GM18861 (cell line): Measurements from ENCODE around the gene CAMTA1.

Experiments
- ATAC-seq: cut with Tn5 transposase; IDR thresholded peaks from one replicate; pipeline ENCODE4 v1.9.1; 2021; ENCODE audit not compliant: unreplicated experiment

The CAMTA1 gene

DNA sequence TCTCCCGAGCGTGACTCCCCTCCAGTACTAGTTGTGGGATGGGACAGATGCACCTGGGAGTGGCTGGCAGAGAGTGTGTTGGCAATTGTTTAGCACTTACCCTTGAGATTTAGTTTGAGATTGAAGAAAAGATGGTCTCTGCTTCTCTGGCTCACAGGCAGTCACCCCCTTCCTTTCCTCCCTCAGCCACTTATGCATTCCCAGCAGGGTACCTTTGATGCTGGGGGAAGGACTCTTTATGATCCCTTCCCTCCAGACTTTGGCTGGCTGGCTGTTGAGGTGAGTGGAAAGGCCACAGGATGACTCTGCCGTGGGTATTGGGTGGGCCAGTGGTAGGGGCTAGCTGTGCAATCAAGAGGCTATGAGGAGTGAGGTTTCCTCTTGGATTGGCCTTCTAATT, 236.8 kb downstream of the CAMTA1 start:
- ATAC-seq: no peak

DNA sequence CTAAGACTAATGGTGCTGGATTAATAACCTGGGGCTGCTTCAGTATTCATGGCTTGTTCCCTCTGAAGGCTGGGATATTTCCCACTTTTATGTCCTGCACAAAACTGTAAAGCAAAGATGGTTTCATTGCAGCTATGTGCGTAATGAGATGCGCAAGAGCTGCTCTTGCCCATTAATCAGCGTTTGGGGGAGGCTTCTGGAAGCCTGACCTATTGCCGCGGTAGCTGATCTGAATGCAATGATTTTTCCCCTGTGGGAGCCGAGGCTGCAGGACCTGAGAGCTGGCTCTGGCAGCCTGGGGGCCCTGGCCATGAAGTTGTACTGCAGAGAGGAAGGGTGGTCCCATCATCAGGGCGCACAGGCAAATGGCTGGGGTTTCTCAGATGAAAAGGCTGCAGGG, 239.8 kb downstream of the CAMTA1 start:
- ATAC-seq: no peak

DNA sequence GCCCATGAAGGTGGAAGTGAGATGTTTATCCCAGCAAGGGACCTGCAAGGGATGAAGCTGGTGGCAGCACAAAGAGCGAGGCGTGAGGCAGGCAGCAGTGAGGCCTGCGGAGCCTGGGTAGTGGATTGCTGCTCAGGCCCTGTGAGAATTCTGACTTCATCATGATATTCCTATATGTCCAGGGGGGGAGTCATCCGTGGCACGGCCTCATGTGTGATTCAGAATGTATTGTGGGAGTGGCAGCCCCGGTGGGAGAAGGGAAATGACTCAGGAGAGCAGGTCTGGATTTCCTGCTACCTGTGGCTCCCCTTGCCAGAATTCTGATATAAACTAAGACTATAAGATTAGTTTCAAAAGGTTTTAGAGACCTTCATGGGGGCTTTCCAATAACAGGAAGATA, 240.9 kb downstream of the CAMTA1 start:
- ATAC-seq: no peak

DNA sequence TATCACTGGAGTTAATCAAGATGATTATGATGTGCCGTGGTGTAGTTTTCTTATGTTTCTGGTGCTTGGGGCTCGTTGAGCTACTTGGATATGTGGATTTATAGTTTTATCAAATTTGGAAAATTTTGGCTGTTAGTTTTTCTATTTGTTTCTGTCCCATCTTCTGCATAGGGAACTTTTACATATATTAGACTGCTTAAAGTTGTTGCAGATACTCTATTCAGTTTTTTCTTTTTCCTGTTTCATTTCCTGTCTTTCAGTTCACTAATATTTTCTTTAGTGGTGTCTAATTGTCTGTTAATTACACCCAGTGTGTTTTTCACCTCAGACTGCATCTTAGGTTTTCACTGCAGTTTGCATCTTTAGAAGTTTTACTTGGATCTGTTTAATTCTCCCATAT, 247.7 kb downstream of the CAMTA1 start:
- no peak for ATAC-seq

DNA sequence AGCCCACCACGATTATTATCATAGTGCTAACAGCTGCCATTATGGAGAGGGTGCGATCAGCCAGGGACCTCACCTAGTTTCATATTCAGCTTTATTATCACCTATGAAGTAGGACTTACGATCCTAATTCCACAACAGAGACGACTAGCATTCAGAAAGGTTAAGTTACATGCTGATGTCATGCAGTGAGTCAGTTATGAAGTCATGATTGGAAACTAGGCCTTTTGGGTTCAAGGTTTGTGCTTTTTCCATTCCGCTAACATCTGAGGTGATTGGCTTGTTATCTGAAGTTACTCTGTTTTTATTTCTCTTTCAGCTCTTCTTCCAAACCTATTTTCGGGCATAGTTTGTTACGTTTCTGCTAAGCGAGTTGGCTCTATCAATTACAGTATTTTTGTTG, 251.1 kb downstream of the CAMTA1 start:
- ATAC-seq: no peak

DNA sequence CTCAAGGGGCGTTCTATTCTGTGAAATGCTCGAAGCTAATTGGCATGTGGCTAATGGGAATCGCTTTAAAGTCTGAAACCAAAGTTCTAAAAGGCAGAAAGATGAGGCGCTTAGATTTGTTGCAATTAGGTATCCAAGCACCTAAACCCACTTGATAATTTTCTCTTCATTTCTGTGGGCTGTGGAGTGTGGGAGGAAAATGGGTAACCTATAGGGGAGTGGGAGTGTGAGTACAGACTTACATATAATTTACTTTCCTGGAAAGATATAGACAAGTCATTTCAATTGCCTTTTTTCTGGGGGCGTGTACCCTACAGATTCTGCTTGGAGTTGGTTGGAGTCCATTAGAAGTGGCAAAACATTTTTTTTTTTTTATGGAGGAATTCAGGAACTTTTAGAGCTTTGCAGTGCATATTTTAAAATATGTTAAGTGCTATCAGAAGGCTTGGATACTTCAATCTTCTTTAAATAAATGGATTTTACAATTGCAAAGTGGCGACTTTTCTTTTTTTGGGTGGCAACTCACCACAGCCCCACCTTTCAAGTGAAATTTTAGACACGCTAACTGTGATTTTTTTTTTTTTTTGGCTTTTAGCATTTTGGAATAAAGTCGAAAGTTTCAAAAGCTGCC, 254.5 kb downstream of the CAMTA1 start:
- ATAC-seq: no peak

DNA sequence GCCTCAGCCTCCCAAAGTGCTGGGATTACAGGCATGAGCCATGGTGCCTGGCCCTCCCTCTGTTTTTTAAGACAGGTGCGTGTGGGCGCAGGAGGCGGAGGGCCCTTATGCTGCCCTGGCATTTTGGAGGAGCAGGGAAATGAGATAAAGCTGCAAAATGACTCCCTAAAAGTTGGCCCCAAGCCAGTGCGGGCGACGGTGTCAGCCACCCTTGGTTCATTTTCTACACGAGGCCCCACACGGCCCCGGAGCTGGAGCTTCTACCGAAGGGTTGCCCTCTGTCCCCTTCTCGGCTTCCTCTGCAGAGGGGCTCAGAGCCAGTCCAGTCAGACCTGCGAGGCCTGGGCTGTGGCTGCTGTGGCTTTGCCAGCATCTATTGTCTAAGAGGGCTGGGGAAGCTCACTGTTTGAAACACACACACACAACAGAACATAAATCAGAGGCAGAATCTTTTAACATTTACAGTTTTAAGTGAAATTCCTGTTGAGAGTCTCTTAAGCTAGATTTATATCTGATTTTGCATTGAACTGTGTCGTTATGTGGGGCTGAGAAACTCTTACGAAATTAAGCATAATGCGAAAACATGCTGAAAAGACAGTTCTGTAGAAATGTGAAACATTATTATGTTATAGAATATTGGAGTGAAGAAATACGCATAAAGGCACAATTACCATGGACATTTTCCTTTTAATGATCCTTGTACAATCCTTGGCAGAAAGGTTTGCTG, 255.9 kb downstream of the CAMTA1 start:
- ATAC-seq: no peak

DNA sequence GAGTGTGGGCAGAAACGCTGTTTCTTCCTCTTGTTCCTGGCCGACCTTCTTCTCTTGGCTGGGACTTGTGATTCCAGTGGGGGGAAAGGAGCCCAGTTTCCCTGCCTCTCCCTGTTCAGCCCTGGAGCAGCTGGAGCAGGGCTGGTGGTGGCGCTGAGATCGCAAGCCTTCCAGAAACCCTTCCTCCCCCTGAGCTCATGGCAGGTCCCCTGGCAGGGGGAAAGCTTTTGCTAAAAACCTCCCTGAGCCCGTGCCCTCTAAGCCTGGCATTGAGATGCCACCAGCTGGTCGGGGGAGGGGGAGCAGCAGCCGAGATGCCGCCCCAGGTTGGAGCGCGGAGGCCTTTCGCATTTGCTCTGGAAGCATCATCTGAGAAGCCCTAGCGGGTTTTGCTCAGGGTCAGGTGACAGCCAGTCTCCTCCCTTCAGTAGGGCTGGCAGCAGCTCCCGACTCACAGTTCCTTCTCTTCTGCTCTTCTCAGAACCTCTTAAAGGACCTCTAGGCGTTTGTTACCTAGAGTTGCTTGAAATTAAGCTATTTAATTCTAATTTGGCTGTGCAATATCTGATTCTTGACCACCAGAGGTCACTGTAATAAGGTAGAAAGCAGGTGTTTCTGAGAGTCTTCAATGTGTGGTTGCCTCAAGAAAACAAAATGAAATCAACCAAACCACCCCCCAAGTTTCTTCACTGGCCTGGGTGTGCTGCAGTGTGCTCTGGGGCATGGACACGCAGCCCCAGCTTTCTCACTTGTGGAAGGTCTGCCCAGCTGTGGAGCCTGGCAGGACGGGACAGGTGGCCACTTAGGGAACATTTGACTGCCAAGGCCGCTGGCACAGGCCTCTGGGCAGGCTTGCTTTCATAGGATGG, 257.3 kb downstream of the CAMTA1 start:
- no peak for ATAC-seq

DNA sequence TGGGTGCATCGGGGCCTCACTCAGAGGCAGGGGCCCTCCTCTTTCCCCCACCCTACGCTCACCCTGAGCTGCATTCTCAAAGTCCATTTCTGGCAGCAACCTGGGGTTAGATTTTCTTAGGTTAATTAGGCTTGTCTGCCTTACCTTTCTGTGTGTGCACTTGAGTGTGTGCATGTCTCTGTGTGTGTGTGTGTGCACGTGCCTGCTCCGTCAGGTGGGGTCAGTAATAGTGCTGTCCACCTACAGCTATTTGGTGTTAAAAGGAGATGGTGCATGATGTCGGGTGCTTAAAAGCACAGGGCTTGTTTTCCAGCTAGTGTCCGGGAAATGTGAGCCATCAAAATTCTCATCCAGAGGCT, 257.9 kb downstream of the CAMTA1 start:
- ATAC-seq: no peak

DNA sequence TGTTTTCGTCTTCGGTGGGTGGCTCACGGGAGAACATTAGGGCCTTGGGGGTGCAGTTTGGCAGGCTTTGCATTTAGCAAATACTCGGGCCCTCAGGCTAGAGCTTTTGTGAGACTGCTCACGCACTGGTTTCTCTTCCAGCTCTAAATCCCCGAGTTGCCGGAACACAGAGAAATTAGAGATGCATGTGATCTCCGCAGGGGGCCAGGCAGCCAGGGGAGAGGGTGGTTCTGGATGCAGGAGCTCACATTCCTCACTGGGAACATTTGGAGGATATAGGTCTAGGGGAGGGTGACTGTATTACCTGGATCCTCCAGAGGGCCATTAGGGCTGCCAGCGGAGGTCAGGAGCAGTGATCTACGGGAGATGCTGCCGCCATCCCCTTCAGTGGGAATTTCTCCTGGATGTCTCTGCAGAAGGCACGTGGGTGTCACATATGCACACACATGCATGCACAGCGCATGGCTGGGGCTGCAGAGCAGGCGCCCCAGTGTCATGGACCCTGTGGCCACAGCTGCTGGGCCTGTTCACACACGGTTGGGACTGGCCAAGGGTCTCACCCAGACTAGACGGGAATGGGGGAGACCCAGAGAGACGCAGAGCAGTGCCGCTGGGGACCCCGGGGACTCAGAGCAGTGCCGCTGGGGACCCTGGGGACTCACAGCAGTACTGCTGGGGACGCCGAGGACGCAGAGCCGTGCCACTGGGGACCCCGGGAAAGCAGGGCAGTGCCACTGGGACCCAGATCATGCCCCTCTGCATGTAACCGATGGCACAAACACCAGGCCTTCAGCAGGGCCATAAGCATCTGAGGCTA, 258.7 kb downstream of the CAMTA1 start:
- no peak for ATAC-seq

DNA sequence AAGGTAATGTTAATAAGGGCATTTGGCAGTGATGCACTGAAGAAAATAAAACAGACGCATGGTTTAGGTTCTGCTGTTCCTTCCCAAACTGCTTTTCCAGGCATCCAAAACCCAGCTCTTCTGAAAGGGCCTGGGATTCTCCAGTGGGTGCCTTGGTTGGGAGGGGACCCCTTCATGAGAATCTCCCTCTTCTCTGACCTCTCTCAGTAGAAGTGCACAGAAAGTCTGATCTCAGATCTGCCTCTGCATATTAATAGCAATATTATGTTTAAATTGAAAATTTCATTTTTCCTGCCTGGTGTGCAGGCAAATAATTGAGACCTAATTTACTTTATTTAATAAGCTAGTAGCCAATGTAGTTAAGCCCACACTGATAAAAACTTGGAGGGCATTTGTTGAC, 260.6 kb downstream of the CAMTA1 start:
- ATAC-seq: no peak

DNA sequence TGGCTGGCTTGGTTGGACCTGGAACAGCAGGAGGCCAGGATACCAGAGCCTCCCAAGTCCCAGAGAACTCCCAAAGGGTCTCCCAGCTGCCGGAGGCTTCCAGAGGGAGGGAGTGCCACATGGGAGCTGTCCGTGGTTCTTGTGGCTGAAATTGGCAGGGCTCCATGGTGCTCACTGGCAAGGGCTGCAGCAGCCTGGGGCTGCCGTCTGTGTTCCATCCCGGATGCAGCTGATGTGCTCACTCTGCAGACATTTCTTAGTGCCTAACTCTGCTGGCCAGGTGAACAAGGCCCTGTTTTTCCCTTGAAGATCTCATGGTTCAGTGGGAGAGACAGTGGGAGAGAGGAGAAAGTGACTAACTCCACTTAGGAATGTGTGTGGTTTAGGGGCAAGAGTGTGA, 261.1 kb downstream of the CAMTA1 start:
- no peak for ATAC-seq

DNA sequence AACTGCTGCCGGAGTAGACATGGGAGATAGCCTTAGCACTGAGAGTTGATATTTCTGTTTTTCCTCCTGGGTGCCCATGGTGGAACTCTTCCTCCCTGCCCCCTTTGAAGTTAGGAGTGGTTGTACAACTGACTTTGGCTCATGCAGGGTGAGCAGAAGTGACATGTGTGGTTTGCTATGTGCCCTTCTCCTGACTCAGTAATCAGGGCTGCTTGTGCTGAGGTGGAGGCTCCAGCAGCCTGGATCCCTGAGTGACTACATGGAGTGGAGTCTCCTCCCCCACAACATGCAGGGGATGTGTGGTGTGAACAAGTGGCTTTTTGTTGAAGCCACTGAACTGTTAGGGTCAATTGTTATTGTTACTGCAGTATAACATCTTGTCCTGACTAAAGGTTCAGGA, 261.6 kb downstream of the CAMTA1 start:
- no peak for ATAC-seq

DNA sequence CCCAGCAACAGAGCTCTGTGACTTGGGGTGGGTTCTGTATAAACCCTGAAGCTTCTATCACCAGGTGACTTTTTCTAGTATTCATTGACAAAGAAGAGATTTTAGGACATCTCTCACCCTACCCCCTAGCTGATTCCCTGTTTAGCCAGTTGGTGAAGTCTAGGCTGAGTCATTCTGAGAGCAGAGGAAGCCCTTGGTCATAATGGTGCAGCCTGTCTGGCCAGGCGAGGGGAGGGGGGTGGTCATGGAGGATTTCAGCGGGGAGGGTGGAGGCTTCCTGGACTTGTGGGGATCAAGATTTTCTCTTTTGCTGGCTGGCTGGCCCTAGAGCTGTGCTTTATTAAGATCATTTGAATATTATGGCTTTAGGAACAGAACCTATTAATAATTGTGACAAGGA, 262.6 kb downstream of the CAMTA1 start:
- ATAC-seq: no peak

DNA sequence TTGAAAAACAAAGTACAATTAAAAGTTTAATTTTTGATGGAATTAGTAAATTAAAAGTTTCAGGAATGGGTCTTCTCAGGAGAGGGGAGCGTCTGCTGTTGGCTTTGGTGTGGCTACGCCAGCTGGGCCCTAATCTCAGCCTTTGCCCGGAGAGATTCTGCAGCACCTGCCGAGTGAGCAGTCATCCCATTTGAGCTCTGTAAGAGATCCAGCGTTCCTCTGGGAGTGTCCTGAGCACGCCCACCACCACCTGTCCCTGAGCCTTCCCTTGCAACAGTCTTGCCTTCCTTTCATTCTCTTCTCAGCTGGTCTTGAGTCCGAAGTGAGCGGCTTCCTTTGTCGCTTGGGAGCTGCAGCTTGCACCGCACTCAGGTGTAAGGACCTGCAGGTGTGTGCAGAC, 263.1 kb downstream of the CAMTA1 start:
- ATAC-seq: no peak

DNA sequence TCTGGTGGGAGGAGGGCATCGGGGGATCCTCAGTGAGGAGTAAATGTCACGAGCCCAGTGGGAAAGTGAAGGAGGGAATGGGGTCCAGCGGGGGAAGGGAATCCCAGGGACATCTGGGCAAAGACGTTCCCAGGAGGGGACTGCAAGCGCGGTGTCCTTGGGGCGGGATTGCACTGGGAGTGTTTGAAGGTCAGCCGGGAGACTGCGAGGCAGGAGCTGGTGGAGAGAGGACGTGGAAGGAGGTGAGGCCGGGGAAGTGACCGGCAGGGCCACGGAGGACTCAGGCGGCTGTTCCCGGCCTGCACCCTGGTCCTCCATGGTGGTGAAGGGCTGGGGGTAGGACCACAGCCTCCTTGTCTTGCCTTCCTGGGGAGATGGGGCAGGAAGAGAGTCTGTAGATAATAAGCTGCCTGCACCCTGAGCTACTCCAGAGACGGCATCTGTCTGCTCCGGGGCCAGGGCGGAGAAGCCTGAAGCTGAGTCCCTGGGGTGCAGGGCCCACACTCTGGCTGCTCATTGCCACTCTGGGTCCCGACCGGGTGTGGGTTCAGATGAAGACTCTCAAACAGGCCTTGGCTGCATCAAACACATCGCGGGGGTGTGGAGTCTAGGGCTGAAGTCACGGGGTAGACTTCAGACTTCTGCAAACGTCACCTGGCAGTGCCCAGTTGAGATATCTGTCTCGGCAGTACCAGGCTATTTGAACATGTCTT, 264.8 kb downstream of the CAMTA1 start:
- ATAC-seq: no peak

DNA sequence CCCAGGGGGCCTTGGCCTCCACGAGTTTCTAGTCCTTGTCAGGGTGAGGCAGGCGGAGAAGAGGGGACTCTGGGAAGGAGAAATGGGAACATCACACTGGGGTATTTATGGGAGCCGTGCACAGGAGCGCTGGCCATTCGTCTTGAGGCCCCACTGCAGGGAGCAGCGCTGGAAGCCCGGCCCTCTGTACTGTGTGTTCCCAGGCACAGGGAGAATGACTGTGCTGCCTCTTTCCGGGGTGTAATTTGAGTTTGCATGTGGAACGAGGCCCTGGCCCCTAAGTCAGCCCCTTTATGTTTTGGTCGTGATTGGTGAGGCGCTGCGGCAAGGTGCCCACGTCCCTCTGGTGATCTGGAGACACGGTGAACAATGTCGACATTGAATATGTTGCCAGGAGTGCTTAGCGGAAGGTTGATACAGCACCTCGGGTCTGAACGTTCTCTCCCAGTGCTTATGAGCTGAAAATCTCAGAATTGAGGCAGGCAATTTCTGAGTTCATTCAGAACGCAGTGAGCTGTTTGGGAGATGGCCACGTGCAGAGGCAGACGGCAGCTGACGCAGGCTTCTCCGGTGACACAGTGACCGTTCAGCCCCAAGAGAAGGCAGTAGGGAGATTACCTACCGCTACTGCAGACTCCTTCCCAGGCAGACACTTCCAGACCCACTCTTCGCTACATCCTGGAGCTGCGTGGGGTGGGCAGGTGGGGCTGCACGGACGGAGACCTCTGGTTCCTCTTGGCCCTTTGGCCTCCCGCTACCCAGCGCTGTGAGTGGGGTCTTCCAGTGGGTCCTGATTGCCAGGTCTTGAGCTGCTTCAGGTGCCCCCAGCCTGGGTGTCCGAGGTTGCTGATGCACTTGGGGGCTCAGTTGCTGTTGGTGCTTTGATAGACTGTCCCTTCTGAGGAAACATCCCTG, 265.8 kb downstream of the CAMTA1 start:
- no peak for ATAC-seq

DNA sequence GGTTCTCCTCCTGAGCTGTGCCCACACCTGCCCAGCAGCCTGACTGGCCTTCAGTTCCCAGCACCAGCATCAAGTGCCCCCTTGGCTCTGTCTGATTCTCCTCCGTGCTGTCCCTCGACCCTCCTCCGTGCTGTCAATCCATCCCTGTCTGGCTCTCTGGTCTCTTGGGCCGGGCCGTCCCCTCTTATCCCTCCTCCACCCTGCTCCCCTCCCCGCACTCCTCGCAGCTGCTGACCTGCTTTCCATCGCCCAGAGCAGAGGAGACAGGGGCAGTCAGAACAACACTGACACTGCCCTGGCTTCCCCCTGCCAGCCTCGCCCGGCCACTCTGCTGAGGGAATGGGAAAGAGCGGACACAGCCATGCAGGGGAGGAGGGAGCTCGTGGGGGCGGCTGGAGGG, 267.4 kb downstream of the CAMTA1 start:
- ATAC-seq: no peak

DNA sequence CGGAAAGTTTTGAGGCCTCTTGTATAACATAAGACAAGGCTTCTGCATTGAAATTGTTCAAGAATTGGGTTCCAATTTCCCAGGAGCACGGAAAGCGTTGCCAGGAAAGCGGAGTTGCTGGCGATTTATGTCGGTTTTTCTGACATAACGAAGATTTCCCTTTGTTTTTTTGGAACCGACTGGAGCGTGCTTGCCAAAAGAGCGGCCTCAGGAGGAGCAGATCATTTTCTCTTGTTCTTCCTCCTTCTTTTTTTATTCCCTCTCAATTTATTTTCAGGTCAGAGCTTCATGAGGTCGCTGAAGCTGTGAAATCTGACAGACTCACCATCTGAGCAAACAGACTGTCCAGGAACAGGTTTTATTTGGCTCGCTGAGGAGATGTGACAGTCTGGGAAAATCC, 275.5 kb downstream of the CAMTA1 start:
- no peak for ATAC-seq
